ENCODE data around the gene DNAJC13. TPM values are rescaled to one million over a fixed set of nuclear protein-coding genes. Genes with fewer than 3 reads are reported as not detected.

Gene DNAJC13
- total and polyA plus RNA-seq, 4 donors, result 6.3 to 22.8 (median 15.4) TPM

DNA sequence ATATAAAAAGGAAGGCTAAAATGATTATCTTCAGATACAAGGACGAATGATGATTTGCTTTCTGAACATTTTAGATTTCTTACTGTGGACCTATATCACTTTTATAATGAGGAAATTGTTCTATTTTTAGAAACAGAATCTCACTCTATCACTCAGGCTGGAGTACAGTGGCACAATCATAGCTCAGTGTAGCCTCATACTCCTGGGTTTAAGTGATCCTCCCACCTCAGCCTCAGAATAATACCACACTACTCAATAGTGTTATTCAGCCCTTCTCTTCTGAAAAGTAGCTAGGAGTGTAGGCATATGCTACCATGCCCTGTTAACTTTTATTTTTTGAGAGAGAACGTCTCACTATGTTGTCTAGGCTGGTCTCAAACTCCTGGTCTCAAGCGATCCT, 15.8 kb downstream of the DNAJC13 start:
- no peak for TF ChIP-seq TAF1 (conservative IDR thresholded peaks at IDR 0.05)
- no peak for TF ChIP-seq JUND (IDR thresholded peaks at IDR 0.05)
- TF ChIP-seq RAD21 (IDR thresholded peaks at IDR 0.05), result no peak
- TF ChIP-seq, protein P1, sequence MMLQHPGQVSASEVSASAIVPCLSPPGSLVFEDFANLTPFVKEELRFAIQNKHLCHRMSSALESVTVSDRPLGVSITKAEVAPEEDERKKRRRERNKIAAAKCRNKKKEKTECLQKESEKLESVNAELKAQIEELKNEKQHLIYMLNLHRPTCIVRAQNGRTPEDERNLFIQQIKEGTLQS (IDR thresholded peaks at IDR 0.05), result no peak
- no peak for TF ChIP-seq HNF4G (IDR thresholded peaks at IDR 0.05)
- TF ChIP-seq, protein P2, sequence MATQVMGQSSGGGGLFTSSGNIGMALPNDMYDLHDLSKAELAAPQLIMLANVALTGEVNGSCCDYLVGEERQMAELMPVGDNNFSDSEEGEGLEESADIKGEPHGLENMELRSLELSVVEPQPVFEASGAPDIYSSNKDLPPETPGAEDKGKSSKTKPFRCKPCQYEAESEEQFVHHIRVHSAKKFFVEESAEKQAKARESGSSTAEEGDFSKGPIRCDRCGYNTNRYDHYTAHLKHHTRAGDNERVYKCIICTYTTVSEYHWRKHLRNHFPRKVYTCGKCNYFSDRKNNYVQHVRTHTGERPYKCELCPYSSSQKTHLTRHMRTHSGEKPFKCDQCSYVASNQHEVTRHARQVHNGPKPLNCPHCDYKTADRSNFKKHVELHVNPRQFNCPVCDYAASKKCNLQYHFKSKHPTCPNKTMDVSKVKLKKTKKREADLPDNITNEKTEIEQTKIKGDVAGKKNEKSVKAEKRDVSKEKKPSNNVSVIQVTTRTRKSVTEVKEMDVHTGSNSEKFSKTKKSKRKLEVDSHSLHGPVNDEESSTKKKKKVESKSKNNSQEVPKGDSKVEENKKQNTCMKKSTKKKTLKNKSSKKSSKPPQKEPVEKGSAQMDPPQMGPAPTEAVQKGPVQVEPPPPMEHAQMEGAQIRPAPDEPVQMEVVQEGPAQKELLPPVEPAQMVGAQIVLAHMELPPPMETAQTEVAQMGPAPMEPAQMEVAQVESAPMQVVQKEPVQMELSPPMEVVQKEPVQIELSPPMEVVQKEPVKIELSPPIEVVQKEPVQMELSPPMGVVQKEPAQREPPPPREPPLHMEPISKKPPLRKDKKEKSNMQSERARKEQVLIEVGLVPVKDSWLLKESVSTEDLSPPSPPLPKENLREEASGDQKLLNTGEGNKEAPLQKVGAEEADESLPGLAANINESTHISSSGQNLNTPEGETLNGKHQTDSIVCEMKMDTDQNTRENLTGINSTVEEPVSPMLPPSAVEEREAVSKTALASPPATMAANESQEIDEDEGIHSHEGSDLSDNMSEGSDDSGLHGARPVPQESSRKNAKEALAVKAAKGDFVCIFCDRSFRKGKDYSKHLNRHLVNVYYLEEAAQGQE (IDR thresholded peaks at IDR 0.05), result no peak
- TF ChIP-seq SP1 (IDR thresholded peaks at IDR 0.05), result no peak
- TF ChIP-seq GABPA (IDR thresholded peaks at IDR 0.05 in 1 of 2, conservative IDR thresholded peaks at IDR 0.05 in 1 of 2), result no peak
- TF ChIP-seq HNF4A (conservative IDR thresholded peaks at IDR 0.05), result no peak
- 94% methylated on average over 3 of the region's 3 CpGs for WGBS
- no peak for DNase-seq (ENCODE audit: low spot score)
- Histone ChIP-seq H3K36me3 (ENCODE audit: control insufficient read depth in 4 of 4, insufficient read depth in 3 of 4, low read depth in 1 of 4, low read length in 3 of 4) (peaks cover 0 to 6% (median 0%) of the 10 kb centered on the region in 4 donors), H3K9me3 (ENCODE audit: control insufficient read depth in 4 of 4, low read length in 3 of 4) (no peaks in the 10 kb centered on the region), H3K9ac (ENCODE audit: low read depth in 1 of 2, low read length in 2 of 2) (no peak overlapping the region), H3K27ac (ENCODE audit: low read depth in 1 of 2, low read length in 2 of 2) (no peak overlapping the region), H3K4me3 (ENCODE audit: low read depth in 1 of 3, low read length in 3 of 3) (no peak overlapping the region), H3K27me3 (ENCODE audit: control insufficient read depth in 4 of 4, insufficient read depth in 4 of 4, low read length in 3 of 4) (no peaks in the 10 kb centered on the region), H3K4me1 (ENCODE audit: control insufficient read depth in 4 of 4, insufficient read depth in 4 of 4, low read length in 3 of 4) (no peaks in the 10 kb centered on the region)

DNA sequence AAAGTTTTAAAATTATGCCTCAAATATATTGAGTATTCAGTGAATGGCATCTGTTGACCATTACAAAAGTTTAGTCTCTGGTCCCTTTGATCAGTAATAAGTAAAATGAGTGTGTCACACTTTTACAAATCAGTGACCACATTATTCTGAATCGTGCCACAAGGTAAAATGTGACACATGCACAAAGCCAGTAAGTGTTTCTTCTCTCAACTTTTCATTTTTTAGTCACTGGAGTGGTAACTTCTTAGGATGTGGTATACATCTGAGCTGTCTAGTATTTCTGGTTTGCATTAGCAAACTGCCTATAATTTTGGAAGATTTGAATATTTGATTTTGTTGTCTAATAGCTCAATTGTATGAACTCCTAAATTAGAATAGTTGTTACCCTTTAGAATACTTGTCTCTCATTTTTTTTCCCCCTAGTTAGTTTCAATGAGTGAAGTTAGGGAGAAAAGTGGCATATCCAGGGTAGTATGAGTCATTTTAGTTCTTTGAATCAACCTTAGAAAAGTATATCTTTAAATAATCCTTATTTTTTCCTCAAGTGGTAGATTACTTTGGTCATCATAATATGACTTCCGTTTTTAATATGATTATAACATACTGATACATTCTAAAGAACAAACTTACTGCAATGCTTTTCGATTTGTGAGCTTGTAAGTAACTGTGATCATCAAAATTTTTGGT, 18.1 kb downstream of the DNAJC13 start:
- TF ChIP-seq, protein P3, sequence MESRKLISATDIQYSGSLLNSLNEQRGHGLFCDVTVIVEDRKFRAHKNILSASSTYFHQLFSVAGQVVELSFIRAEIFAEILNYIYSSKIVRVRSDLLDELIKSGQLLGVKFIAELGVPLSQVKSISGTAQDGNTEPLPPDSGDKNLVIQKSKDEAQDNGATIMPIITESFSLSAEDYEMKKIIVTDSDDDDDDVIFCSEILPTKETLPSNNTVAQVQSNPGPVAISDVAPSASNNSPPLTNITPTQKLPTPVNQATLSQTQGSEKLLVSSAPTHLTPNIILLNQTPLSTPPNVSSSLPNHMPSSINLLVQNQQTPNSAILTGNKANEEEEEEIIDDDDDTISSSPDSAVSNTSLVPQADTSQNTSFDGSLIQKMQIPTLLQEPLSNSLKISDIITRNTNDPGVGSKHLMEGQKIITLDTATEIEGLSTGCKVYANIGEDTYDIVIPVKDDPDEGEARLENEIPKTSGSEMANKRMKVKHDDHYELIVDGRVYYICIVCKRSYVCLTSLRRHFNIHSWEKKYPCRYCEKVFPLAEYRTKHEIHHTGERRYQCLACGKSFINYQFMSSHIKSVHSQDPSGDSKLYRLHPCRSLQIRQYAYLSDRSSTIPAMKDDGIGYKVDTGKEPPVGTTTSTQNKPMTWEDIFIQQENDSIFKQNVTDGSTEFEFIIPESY (IDR thresholded peaks at IDR 0.05), result no peak
- TF ChIP-seq EGR1 (IDR thresholded peaks at IDR 0.05; ENCODE audit: low read depth in 2 of 2) (no peak), JUND (IDR thresholded peaks at IDR 0.05) (no peak), RXRA (IDR thresholded peaks at IDR 0.05) (no peak), TAF1 (conservative IDR thresholded peaks at IDR 0.05) (no peak), RAD21 (IDR thresholded peaks at IDR 0.05) (no peak), YY1 (IDR thresholded peaks at IDR 0.05) (no peak), HNF4G (IDR thresholded peaks at IDR 0.05) (no peak), SP1 (IDR thresholded peaks at IDR 0.05) (no peak), NR2F2 (IDR thresholded peaks at IDR 0.05) (no peak), HNF4A (conservative IDR thresholded peaks at IDR 0.05) (no peak), GABPA (IDR thresholded peaks at IDR 0.05 in 1 of 2, conservative IDR thresholded peaks at IDR 0.05 in 1 of 2) (no peak), FOXA1 (IDR thresholded peaks at IDR 0.05) (no peak), FOXA2 (IDR thresholded peaks at IDR 0.05) (no peak)
- TF ChIP-seq, protein P4, sequence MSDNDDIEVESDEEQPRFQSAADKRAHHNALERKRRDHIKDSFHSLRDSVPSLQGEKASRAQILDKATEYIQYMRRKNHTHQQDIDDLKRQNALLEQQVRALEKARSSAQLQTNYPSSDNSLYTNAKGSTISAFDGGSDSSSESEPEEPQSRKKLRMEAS (IDR thresholded peaks at IDR 0.05), result no peak
- TF ChIP-seq, protein P5, sequence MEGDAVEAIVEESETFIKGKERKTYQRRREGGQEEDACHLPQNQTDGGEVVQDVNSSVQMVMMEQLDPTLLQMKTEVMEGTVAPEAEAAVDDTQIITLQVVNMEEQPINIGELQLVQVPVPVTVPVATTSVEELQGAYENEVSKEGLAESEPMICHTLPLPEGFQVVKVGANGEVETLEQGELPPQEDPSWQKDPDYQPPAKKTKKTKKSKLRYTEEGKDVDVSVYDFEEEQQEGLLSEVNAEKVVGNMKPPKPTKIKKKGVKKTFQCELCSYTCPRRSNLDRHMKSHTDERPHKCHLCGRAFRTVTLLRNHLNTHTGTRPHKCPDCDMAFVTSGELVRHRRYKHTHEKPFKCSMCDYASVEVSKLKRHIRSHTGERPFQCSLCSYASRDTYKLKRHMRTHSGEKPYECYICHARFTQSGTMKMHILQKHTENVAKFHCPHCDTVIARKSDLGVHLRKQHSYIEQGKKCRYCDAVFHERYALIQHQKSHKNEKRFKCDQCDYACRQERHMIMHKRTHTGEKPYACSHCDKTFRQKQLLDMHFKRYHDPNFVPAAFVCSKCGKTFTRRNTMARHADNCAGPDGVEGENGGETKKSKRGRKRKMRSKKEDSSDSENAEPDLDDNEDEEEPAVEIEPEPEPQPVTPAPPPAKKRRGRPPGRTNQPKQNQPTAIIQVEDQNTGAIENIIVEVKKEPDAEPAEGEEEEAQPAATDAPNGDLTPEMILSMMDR (IDR thresholded peaks at IDR 0.05; ENCODE audit: low read depth, low read length, missing input control), result no peak
- TF ChIP-seq, protein P2 (IDR thresholded peaks at IDR 0.05), result no peak
- TF ChIP-seq, protein P1 (IDR thresholded peaks at IDR 0.05), result no peak
- DNase-seq (ENCODE audit: low spot score), result no peak
- no peak overlapping the region for H3K9ac ChIP-seq (ENCODE audit: low read depth in 1 of 2, low read length in 2 of 2)
- no peak overlapping the region for H3K27ac ChIP-seq (ENCODE audit: low read depth in 1 of 2, low read length in 2 of 2)
- H3K4me3 ChIP-seq (ENCODE audit: low read depth in 1 of 3, low read length in 3 of 3), result no peak overlapping the region
- 75% methylated on average over 3 of the region's 3 CpGs for WGBS
- H3K4me1 ChIP-seq (ENCODE audit: control insufficient read depth in 4 of 4, insufficient read depth in 4 of 4, low read length in 3 of 4), result no peaks in the 10 kb centered on the region
- no peaks in the 10 kb centered on the region for H3K27me3 ChIP-seq (ENCODE audit: control insufficient read depth in 4 of 4, insufficient read depth in 4 of 4, low read length in 3 of 4)
- H3K9me3 ChIP-seq (ENCODE audit: control insufficient read depth in 4 of 4, low read length in 3 of 4), result no peaks in the 10 kb centered on the region
- peaks cover 0 to 6% (median 0%) of the 10 kb centered on the region in 4 donors for H3K36me3 ChIP-seq (ENCODE audit: control insufficient read depth in 4 of 4, insufficient read depth in 3 of 4, low read depth in 1 of 4, low read length in 3 of 4)

Measured in liver (tissue), 9 donors.